NCI-H2171 (cell line): ENCODE measurements around the gene RAP1GAP2.
"Not testable (repeated sequence)": the region's sequence is repeated elsewhere in the genome, so short reads cannot be mapped to it uniquely, and the experiment has no call there.

Source experiments
- DNase-seq: peaks from one replicate; lab custom pipeline; 2025; lab: John Stamatoyannopoulos, UW

The RAP1GAP2 gene

DNA sequence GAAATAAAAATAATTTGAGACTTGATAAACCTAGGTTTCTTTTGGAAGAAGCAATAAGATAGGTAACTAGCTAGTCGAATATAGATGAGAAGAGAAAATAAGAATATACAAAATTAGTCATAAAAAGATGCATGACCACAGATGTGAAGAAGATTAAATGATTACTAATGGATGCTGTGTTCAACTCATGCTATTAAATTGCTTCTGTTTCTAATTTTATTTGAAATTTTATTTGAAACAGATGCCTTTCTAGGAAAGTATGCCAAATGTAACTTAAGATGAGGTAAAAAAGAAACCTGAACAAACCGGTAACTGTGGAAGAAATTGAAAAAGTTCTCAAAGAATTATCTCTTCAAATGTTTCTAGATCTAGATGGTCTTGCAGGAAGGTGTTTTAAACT is 175.6 kb downstream of the RAP1GAP2 start:
- DNase-seq: no peak

DNA sequence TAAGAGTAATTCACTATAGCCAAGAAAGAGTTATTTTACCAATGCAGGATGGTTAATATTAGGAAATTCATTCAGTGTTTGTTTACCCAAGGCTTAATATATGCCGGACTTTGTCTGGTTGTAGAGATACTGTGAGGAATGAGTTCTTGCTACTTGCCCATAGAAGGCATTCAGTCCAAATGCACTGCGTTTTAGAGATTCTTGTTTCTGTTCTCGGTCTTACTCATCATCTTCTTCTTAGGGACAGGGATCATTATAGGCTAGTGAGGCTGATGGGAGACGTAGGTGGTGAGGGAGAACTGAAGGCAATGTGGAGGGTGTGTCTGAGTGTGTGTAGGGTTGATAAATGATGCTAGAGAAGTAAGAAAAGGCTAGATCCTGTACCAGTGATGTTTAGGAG is 176.5 kb downstream of the RAP1GAP2 start:
- no peak for DNase-seq

DNA sequence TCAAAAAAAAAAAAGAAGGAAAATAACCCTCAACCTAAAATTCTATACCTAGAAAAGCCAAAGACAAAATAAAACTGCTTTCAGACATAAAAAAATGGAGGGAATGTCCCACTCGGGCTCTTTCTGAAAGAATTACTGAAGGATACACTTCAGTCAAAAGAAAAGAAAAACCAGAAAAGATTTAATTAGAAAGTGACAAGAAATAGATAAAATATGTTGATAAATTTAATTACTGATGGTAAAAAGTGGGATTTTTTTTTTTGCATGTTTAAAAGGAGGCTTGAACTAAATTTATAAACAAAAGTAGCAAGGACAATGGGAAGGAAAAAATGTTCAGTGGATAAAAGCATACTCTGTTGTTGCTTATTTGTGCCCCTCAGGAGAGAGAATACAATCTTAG is 178.1 kb downstream of the RAP1GAP2 start:
- DNase-seq: no peak

DNA sequence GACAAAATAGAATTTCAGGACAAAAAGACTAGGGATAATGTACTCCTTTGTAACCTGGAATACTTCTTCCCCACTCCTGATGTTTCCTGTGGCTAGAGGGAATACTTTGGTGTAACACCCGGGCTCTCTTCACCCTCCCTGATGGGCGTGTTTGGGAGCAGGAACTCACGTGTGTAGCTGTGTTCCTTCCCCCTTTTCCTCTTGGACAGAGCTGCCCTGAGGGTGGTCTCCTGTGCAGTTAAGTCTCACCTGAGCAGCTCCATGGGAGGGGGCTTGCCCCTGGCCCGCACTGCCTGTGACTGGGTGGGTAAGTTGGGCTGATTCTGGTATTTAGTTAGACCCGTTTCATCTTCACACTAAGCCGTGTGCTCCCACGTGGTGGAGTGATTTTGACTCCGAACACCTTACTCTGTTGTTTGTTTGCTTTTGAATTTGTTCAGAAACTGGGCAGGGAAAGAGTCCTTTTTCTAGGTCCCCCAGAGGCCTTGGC is 179.3 kb downstream of the RAP1GAP2 start:
- DNase-seq: no peak

DNA sequence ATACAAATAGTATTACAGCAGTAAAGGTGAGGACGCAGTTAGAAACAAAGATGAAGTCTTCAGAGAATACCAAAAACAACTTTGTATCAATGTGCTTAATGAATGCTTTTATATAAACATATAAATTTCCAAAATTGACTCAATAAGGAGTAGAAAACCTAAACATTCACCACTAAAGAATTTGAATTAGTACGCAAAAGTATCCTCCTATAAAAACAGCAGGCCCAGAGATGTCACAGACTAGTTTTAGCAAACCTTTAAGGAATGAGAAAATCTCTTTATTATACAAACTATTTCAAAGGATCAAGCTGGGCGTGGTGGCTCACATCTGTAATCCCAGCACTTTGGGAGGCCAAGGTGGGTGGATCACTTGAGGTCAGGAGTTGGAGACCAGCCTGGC is 180.9 kb downstream of the RAP1GAP2 start:
- no peak for DNase-seq

DNA sequence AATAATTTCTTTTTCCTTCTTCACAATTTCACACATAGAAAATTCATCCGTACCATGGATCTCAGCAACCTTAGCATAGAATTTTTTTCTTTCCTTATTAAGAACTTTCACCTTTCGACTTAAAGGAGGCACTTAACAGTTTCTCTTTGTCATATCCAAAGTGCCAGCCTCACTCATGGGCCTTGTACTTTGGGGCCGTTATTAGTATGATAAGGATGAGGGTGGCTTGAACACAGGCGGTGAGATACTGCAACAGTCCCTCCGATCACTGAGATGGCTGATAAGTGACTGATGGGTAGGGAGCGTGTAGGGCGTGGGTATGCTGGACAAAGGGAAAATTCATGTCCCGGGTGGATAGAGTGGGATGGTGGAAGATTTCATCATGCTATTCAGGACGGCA is 181.9 kb downstream of the RAP1GAP2 start:
- no peak for DNase-seq

DNA sequence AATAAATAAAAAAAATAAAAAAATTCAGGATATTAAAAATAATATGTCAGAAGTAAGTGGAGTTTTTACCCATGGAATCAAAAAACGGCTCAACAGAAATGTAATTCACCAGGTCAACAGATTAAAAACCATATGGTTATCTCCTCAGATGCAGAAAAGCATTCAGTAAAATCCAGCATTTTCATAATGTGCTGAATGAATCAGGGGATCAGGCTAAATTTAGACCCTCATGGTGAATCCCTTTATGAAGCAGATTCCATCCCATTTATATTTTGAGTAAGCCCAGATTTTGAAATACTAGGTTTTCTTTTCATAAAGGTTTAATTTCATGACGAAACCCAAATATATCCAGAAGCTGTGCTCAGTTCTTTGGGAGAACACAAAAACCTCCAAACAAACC is 182.8 kb downstream of the RAP1GAP2 start:
- no peak for DNase-seq

DNA sequence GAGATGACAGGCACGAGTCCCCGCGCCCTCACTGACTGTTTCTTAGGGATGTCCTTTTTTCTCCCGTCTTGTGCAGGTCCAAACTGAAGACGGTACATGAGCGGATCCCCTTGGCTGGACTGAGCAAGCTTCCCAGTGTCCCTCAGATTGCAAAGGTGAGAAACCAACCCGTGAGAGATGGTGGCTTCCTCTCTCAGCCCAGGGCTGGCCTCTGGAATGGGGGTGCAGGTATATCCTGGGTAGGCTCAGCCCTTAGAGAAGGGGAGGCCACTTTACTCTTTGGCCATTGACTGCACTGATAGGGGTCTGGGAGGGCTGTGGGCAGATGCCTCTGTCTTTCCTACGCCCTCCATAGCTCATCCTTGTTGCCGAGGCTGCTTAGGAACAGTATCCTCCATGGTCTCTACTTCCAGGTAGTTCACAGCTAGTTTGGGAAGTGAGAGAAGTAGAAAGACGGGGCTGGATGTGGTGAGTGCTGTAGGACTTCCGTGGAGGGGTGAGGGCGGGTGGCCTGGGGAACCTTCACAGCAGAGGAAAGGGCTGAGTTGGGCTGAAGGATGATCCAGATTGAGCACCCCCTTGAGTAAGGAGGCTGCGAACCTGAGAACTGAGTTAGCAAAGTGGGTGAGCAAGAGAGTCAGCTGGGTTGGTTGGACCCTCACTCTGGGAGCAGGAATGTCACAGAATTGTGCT is 184.1 kb downstream of the RAP1GAP2 start:
- DNase-seq: no peak

DNA sequence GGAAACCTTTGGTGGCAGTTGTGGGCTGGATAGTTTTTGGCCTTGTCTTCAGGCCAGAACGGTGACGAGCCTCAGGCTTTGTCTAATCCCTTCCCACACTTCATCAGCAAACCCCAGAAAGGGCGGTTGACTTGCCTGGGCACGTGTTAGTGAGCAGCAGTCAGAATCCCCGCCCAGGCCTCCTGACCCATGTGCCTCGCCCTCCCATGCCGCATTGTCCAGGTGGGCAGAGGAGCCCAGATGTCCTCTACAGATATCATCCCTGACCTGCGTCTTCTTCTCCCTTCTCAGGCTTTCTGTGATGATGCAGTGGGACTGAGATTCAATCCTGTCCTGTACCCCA is 184.6 kb downstream of the RAP1GAP2 start:
- no peak for DNase-seq

DNA sequence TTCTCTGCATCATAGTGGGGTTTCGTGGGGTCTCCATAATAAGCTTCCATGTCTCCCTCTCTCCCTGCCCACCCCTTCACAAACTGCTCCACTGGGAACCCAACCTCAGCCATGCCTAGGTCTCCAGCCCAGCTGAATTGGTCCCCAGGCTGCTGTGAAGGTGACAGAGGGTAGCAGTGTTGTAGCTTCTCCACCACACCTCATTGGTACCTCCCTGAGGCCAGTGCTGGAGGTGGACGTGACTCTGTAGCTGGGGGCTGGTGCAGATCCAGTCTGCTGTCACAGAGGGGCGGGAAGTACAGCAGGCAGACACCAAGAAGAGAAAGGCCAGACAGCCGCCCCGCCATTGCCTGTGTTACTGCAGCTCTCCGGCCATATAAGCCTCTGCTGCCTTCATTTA is 185.1 kb downstream of the RAP1GAP2 start:
- no peak for DNase-seq

DNA sequence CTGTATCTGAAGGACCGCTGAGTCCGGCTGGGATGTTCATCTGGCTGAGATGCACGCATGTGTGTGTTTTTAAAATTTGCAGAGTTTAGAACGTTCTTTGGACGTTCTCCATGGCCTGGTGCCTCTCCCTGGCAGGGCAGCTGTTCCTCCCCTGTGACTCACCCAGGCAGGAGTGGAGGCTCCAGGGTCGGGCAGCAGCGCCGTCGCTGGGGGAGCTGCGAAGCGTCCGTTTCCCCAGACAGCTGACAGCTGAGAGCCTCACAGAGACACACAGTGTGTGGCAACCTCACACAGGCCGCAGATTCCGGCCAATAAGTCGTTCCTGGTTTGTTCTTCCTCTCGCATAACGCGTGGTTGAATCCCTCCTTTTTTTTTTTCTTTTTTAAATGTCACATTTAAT is 186.6 kb downstream of the RAP1GAP2 start:
- no peak for DNase-seq

DNA sequence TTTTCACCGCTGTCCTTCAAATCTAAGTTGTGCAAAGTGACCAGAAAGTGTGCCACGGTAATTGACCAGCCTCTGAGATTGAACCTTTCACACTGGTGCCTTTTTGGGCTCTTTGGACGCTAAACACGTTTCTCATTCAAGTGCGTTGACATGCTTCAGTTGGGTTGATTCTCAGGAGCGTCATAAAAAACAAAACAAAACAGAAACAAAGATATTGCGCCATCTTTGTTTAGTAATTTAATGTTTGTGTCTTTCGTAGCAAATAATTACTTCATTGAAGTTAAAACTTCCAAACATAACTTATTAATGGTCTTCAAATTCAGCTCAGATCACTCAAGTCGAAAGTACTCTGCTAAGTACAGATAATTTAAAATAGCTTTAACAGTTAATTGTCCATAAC is 187.0 kb downstream of the RAP1GAP2 start:
- no peak for DNase-seq

DNA sequence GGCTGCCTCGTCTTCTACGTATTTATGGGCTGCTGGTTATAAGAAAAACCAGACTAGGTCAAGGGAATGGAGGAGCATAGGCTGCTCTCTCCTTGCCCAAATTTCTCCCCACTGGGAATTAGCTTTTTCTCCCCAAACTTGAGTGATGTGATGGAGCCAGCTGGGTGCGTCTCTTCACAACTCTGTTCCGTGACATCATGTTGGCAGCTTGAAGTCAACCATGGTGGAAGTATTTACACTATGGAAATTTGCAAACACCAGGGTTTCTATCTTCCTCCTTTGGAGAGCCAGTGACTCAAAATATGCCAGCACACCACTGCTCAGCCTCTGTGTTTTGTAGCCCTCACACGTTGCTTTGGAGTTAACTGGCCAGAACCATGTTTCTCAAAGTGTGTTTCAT is 189.1 kb downstream of the RAP1GAP2 start:
- DNase-seq: no peak

DNA sequence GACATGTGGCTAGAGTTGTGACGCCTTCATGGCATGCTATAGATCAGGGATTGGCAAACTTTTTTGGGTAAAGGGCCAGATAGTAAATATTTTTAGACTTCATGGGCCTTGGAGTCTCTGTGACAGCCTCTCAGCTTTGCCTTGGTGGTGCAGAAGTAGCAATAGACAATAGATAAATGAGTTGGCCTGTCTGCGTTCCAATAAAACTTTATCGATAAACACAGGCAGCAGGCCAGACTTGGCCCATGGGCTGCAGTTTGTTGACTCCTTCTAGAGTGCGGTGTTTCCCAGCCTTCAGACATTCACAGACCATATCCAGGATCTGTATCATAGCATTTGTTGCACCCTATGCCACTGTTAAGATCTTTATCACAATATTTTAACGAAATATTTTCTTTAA is 190.7 kb downstream of the RAP1GAP2 start:
- DNase-seq: no peak

DNA sequence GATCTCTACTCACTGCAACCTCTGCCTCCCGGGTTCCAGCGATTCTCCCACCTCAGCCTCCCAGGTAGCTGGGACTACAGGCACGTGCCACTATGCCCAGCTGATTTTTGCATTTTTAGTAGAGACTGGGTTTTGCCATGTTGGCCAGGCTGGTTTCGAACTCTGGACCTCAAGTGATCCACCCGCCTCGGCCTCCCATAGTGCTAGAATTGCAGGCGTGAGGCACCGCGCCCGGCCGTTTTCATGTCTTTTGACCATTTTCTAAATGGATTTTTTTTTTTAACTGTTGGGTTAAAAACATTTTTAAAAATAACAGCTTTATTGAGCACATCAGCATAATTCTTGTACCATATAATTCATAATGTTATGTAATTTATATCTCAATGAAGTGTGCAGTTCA is 193.2 kb downstream of the RAP1GAP2 start:
- DNase-seq: not testable (repeated sequence)

DNA sequence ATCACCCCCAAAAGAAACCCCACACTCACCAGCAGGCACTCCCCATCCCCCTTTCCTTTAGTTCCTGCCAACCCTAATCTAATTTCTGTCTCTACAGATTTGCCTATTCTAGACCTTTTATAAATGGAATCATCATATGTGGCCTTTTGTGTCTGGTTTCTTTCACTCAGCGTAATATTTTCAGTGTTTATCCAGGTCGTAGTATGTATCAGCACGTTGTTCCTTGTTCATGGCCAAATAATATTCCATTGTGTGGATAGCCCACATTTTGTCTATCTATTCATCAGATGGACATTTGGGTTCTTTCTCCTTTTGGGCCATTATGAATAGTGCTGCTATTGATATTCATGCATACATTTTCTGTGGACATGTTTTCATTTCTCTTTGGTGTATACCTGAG is 193.6 kb downstream of the RAP1GAP2 start:
- DNase-seq: no peak

DNA sequence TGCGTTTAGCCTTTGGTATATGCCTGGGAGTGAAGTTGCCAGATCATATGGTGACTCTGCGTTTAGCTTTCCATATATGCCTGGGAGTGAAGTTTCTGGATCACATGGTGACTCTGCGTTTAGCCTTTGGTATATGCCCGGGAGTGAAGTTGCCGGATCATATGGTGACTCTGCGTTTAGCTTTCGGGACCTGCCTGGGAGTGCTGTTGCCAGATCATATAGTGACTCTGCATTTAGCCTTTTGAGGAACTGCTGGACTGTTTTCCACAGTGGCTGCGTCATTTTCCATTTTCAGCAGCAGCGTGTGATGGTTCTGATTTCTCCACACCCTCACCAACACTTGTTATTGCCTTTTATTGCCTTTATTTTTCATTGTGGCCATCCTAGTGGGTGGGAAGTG is 194.2 kb downstream of the RAP1GAP2 start:
- DNase-seq: no peak

DNA sequence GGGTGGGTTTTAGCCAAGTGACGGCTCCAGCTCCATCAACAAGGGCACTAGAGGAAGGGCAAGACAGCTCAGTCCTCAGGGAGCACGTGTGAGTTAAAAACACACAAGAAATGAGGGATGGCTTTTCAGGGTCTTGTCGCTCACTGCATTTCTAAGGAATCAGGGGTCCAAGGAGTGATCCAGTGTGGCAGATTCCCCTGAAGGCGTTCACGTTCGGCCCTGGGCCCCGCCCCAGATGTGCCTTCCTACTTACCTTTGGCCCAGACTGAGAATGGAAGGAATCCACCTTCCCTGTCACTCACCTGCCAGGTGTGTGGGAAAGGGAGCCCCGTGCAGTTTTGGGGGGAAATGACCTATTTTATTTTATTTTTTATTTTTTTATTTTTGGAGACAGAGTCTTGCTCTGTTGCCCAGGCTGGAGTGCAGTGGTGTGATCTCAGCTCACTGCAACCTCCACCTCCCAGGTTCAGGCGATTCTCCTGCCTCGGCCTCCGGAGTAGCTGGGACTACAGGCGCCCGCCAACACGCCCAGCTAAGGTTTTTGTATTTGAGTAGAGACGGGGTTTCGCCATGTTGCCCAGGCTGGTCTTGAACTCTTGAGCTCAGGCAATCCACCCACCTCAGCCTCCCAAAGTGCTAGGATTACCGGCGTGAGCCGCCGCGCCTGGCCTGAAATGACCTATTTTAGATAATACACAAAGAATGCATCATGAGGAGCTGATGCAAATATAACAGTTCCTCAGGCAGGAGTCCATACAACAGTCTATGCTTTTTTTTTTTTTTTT is 195.3 kb downstream of the RAP1GAP2 start:
- not testable (repeated sequence) for DNase-seq

DNA sequence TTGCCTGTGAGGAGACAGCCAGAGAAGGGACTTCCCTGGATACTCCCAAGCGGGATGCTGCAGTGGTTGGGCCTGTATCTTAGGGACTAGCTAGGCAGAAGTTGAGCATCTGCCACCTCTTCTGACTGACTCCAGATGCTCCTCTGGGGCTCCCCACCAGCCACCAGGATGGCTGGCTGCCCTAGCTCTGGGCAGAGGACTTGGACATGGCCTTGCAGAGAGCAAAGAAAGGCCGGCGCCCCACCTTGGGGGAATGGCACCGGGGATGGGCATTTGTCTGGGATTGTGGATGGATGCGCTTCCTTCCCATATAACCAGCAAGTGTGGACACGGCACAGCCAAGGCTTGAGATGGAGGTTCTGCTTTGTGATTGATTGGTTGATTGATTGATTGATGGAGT is 198.2 kb downstream of the RAP1GAP2 start:
- no peak for DNase-seq

DNA sequence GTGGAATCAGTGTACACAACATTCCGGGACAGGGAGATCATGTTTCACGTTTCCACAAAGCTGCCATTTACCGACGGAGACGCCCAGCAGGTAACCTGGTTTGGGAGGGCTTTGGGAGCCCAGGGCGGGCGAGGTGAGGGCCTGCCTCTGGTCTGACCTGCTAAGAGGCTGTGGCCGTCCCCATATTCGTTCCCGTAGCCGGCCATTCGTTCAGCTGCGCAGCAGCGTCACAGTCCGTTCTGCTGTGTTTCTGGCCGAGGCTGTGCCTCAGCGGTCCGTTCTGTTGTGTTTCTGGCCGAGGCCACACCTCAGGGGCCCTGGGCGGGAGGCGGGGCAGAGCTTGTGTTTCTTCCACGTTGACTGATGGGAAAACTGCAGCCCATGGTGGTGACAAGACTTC is 199.1 kb downstream of the RAP1GAP2 start:
- no peak for DNase-seq

DNA sequence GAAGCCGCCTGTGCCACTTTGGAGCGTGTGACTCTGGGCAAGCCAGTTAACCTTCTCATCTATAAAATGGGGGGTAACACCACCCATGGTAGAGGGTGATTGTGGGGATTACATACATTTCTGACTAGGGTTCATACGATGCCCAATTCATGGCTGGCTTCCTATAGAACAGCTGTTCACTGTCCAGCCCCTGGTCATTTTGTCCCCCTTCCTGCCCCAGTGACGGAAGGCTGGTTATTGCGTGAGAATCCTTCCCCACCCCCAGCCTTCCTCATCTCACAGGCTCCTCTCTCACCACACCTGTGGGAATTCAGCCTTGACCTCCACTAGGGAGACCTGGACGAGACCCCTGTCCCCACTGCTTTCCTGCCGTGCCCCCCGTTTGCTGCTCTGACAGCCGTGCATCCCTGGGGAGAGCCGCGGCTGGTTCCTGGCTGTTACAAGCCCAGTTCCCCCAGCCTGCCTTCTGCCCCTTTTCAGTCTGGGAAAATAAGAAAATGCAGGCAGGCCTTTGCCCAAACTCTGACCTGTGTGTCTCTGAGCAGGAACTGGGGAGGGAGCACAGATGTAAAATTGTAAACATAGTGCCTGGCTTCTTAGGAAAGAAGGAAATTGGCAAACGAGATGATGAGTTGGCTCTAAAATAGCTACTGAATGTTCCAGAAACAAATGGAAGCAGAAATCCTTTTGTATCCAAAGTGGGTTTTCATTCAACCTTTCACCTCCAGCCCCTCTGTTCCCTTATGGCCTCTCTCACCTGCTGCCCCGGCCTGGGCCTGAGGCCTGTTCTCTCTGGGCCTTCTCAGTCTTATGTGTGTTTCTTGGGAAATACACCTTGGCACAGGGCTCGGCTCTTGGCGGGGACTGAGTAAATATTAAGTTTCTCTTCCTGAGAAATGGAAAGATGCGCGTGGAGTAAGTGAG is 199.9 kb downstream of the RAP1GAP2 start:
- DNase-seq: no peak

DNA sequence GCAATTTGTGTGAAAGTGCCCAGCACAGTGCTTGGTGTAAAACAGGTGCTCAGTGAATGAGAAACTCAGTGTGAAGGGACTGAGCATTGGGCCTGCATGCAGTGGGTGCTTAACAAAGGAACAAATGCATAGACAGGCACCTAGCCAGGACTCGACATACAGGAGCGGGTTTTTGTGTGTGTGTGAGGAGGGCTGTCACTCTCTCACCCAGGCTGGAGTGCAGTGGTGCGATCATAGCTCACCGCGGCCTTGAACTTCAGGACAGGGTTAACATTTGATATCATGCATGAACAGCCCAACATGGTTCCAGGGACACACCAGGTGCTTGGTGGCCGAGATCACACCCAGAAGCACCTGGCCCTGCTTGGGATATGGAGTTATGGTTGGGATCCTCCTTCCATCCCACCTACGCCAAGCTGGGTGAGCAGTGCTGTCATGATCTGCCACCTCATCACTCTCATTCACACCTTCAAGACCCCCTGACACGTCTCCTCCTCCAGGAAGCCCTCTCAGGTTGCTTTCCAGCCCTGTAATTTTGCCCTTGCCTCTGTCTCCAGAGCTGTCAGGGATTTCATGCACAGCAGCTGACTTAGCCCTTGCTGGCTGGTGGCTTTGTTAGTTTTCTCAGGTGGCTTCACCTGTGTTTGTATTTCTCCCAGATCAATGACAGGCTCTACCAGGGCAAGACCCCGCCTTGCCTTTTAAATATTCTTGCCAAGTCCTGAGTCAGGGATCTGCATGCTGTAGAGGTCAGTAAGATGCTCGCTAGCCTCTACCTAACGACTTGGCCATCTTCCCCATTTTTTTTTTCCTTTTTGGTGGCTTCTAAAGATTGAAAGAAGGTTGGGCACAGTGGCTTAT is 200.8 kb downstream of the RAP1GAP2 start:
- no peak for DNase-seq
